OCI-LY3 (cell line): Measurements from ENCODE around the gene LRRC31.

ENCODE experiments used
- EZH2phosphoT487 ChIP-seq: fragments of 200-600 bp; shearing (Covaris generic); IDR thresholded peaks from 2 replicates; pipeline ENCODE4 v1.6.1; 2018; ENCODE audit warnings: antibody characterized with exemption, mixed run types, low read depth
- TF ChIP-seq, protein P1 (sequence below): fragments of 200-600, 300-600 bp; sonication (generic); IDR thresholded peaks from 2 replicates; pipeline ENCODE4 v1.5.1; 2014; ENCODE audit warnings: antibody characterized with exemption, low read length, low read depth

DNA sequence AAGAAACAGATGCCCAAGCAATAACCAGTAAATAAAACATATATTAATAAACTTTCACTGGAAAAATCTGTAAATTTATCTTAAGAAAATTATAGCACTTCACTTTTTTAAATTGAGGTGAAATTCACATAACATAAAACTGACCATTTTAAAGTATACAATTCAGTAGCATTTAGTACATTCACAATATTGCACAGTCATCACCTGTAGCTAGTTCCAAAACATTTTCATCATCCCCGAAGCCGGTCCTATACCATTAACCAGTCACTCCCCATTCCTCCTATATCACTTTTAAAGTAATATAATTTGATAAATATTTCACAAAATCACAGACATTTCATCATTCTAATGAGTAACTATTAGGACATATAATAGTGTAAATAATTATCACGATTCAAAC, 65.1 kb downstream of the LRRC31 start:
- TF ChIP-seq, protein P1, sequence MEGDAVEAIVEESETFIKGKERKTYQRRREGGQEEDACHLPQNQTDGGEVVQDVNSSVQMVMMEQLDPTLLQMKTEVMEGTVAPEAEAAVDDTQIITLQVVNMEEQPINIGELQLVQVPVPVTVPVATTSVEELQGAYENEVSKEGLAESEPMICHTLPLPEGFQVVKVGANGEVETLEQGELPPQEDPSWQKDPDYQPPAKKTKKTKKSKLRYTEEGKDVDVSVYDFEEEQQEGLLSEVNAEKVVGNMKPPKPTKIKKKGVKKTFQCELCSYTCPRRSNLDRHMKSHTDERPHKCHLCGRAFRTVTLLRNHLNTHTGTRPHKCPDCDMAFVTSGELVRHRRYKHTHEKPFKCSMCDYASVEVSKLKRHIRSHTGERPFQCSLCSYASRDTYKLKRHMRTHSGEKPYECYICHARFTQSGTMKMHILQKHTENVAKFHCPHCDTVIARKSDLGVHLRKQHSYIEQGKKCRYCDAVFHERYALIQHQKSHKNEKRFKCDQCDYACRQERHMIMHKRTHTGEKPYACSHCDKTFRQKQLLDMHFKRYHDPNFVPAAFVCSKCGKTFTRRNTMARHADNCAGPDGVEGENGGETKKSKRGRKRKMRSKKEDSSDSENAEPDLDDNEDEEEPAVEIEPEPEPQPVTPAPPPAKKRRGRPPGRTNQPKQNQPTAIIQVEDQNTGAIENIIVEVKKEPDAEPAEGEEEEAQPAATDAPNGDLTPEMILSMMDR, result no peak
- no peak for TF ChIP-seq EZH2phosphoT487
